Trophoblast cell (in vitro differentiated cells and primary cell): ENCODE measurements around the gene SUN3.

Experiments
- DNase-seq, 2 donors: peaks; one replicate each; pipeline ENCODE4 v3.0.0-alpha.2; 2016
- H2AFZ ChIP-seq: 2 replicates; pipeline ENCODE4 v1.6.1; 2013; ENCODE audit warnings: low read length, moderate library complexity, mild to moderate bottlenecking; ENCODE audit not compliant: insufficient read depth, poor library complexity
- H2AK5ac ChIP-seq: 2 replicates; pipeline ENCODE4 v1.6.1; 2013; ENCODE audit warnings: mild to moderate bottlenecking, low read length
- H2BK120ac ChIP-seq: 2 replicates; pipeline ENCODE4 v1.6.1; 2013; ENCODE audit warnings: low read length, mild to moderate bottlenecking, moderate library complexity; ENCODE audit not compliant: insufficient read depth, poor library complexity
- H2BK12ac ChIP-seq: 2 replicates; pipeline ENCODE4 v1.6.1; 2013; ENCODE audit warnings: mild to moderate bottlenecking, low read length, moderate library complexity
- H2BK5ac ChIP-seq: 2 replicates; pipeline ENCODE4 v1.6.1; 2013; ENCODE audit warnings: low read length, low read depth, moderate library complexity, mild to moderate bottlenecking; ENCODE audit not compliant: poor library complexity
- H3K14ac ChIP-seq: 2 replicates; pipeline ENCODE4 v1.6.1; 2013; ENCODE audit warnings: mild to moderate bottlenecking, low read length
- H3K18ac ChIP-seq: 2 replicates; pipeline ENCODE4 v1.6.1; 2013; ENCODE audit warnings: mild to moderate bottlenecking, low read length
- H3K23ac ChIP-seq: 2 replicates; pipeline ENCODE4 v1.6.1; 2013; ENCODE audit warnings: low read length
- H3K27ac ChIP-seq: 2 replicates; pipeline ENCODE4 v1.5.1; 2013; ENCODE audit warnings: low read depth, mild to moderate bottlenecking, inconsistent platforms, low read length, moderate library complexity
- H3K27me3 ChIP-seq: 2 replicates; pipeline ENCODE4 v1.6.1; 2013; ENCODE audit warnings: inconsistent platforms, mild to moderate bottlenecking, low read length, moderate library complexity; ENCODE audit not compliant: insufficient read depth
- H3K36me3 ChIP-seq, 2 experiments: 1 replicate in 1 of 2; 2 replicates in 1 of 2; pipeline ENCODE4 v1.6.1; 2013; ENCODE audit warnings: low read length in 2 of 2, mild to moderate bottlenecking in 2 of 2, moderate library complexity in 1 of 2; ENCODE audit not compliant: insufficient read depth in 2 of 2, control insufficient read depth in 1 of 2
- H3K4ac ChIP-seq: 2 replicates; pipeline ENCODE4 v1.6.1; 2013; ENCODE audit warnings: low read depth, mild to moderate bottlenecking, low read length, moderate library complexity
- H3K4me1 ChIP-seq, 2 experiments: 1 replicate in 1 of 2; 2 replicates in 1 of 2; pipeline ENCODE4 v1.6.1; 2013; ENCODE audit warnings: low read length in 2 of 2, mild to moderate bottlenecking in 2 of 2, moderate library complexity in 1 of 2; ENCODE audit not compliant: insufficient read depth in 2 of 2, control insufficient read depth in 1 of 2
- H3K4me2 ChIP-seq: 2 replicates; pipeline ENCODE4 v1.6.1; 2013; ENCODE audit warnings: inconsistent platforms, mild to moderate bottlenecking, low read length, moderate library complexity
- H3K4me3 ChIP-seq: 2 replicates; pipeline ENCODE4 v1.5.1; 2013; ENCODE audit warnings: mild to moderate bottlenecking, low read depth, low read length, inconsistent platforms
- H3K79me1 ChIP-seq: one replicate; pipeline ENCODE4 v1.6.1; 2013; ENCODE audit warnings: low read length
- H3K79me2 ChIP-seq: 2 replicates; pipeline ENCODE4 v1.6.1; 2013; ENCODE audit warnings: low read length, mild to moderate bottlenecking; ENCODE audit not compliant: control insufficient read depth, insufficient read depth, poor library complexity
- H3K9ac ChIP-seq: 2 replicates; pipeline ENCODE4 v1.6.1; 2013; ENCODE audit warnings: mild to moderate bottlenecking, low read length
- H3K9me3 ChIP-seq: 2 replicates; pipeline ENCODE4 v1.6.1; 2013; ENCODE audit warnings: low read depth, mild to moderate bottlenecking, control low read depth, inconsistent platforms, low read length; ENCODE audit not compliant: insufficient read depth
- H4K12ac ChIP-seq: 2 replicates; pipeline ENCODE4 v1.6.1; 2013; ENCODE audit warnings: low read depth, mild to moderate bottlenecking, low read length, moderate library complexity
- H4K8ac ChIP-seq: 2 replicates; pipeline ENCODE4 v1.6.1; 2013; ENCODE audit warnings: low read depth, mild to moderate bottlenecking, low read length, moderate library complexity
- H4K91ac ChIP-seq: one replicate; pipeline ENCODE4 v1.6.1; 2013; ENCODE audit warnings: low read depth, mild to moderate bottlenecking, low read length, moderate library complexity
- WGBS: extraction: QIAGEN DNeasy Blood & Tissue Kit; methylation state at CpG from one replicate; pipeline ENCODE4 v1.1.7; 2013; ENCODE audit warnings: missing lambda C conversion rate; ENCODE audit not compliant: insufficient read length, insufficient coverage; ENCODE audit errors: extremely low coverage; 5-methylcytosine and 5-hydroxymethylcytosine counted together

SUN3 gene

DNA sequence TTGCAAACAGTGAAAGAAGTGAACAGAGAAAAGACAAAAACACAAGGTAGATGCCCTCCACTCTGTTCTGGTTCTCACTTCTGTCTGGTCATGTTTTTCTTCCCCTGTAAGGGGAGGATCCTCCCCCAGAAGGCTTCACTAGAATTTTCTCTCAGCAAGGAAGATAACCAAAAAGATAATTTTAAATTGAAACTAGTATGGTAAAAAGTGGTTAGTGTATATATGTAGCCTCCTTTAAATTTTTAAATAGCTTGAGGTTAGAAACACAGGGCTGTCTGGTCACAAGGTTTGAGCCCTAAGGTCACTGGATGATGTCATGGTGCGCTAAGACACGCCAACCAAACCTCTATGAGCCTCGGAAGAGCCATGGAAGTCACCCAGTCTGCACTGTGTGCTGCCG is 75.1 kb downstream of the SUN3 start:
- no peak overlapping the region for H4K91ac ChIP-seq
- no peak overlapping the region for H3K4me3 ChIP-seq
- peaks cover 0 to under 1% of the 10 kb centered on the region in 2 experiments for H3K4me1 ChIP-seq
- no peaks in the 10 kb centered on the region for H3K9me3 ChIP-seq
- H3K23ac ChIP-seq: no peak overlapping the region
- no peak overlapping the region for H4K12ac ChIP-seq
- no peak overlapping the region for H3K27ac ChIP-seq
- H2BK5ac ChIP-seq: no peak overlapping the region
- no peak overlapping the region for H2AFZ ChIP-seq
- H3K14ac ChIP-seq: no peak overlapping the region
- no CpG with 5 or more reads among the region's 4 CpGs for WGBS
- no peak overlapping the region for H3K18ac ChIP-seq
- no peaks in the 10 kb centered on the region for H3K79me2 ChIP-seq
- H3K36me3 ChIP-seq: peaks cover 0 to 15% of the 10 kb centered on the region in 2 experiments
- no peak overlapping the region for H2BK12ac ChIP-seq
- H3K27me3 ChIP-seq: no peaks in the 10 kb centered on the region
- H3K4me2 ChIP-seq: no peak overlapping the region
- H4K8ac ChIP-seq: no peak overlapping the region
- no peak overlapping the region for H2BK120ac ChIP-seq
- H3K4ac ChIP-seq: no peak overlapping the region
- H3K79me1 ChIP-seq: no peaks in the 10 kb centered on the region
- no peak for DNase-seq
- H2AK5ac ChIP-seq: no peak overlapping the region
- no peak overlapping the region for H3K9ac ChIP-seq

DNA sequence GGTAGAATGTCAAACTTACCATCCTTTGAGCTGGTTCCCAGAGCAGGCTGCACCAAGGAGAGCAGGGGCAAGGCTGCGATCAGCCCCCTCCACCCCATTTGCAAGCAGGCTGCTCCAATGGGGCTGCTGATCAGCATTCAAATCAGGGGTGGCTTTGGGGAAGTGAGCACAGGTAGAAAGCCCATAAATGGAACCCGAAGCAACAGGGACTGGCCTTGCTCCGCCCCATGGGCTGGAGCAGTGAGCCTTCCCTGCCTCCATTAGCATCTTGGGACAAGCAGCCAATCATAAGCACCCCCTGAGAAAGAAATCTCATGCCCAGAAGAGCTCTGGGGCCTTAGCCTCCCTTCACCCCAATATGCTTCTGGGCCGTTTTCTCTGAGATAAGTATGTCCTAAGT is 76.7 kb downstream of the SUN3 start:
- Histone ChIP-seq H3K4me3 (no peak overlapping the region), H3K9me3 (no peaks in the 10 kb centered on the region), H4K12ac (no peak overlapping the region), H4K8ac (no peak overlapping the region), H3K23ac (no peak overlapping the region), H3K36me3 (peaks cover 0 to 15% of the 10 kb centered on the region in 2 experiments), H2BK12ac (no peak overlapping the region), H2BK5ac (no peak overlapping the region), H3K79me1 (no peaks in the 10 kb centered on the region), H3K14ac (no peak overlapping the region), H3K4me1 (peaks cover 0 to 8% of the 10 kb centered on the region in 2 experiments), H3K4ac (no peak overlapping the region), H3K9ac (no peak overlapping the region), H2AK5ac (no peak overlapping the region), H3K27ac (no peak overlapping the region), H3K79me2 (no peaks in the 10 kb centered on the region), H3K4me2 (no peak overlapping the region), H4K91ac (no peak overlapping the region), H3K27me3 (no peaks in the 10 kb centered on the region), H2BK120ac (no peak overlapping the region), H3K18ac (no peak overlapping the region), H2AFZ (no peak overlapping the region)
- DNase-seq: no peak
- WGBS: no CpG with 5 or more reads among the region's 4 CpGs

DNA sequence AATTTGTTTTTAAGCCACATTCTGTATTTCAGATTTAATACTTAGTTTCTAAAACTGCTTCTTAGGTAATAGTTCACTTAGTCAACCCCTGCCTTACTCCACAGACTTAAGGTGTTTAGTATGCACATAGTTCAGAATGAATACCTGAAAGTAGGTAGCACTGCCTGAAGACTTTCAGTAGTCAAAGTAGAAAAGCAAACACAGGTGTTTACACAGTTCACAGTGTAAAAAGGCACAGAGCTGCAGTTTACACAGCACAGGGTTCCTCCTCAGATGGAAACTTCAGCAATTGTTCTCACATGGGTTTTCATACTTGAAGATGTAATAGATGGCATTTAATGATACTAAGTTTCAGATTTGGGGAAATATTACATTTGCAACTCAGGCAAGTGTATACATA is 77.5 kb downstream of the SUN3 start:
- Histone ChIP-seq H2AFZ (no peak overlapping the region), H3K79me1 (no peaks in the 10 kb centered on the region), H3K4me1 (peaks cover 0 to 8% of the 10 kb centered on the region in 2 experiments), H4K8ac (no peak overlapping the region), H3K14ac (no peak overlapping the region), H2AK5ac (no peak overlapping the region), H3K79me2 (no peaks in the 10 kb centered on the region), H3K4me3 (no peak overlapping the region), H4K12ac (no peak overlapping the region), H2BK120ac (no peak overlapping the region), H3K23ac (no peak overlapping the region), H3K27me3 (no peaks in the 10 kb centered on the region), H3K4ac (no peak overlapping the region), H2BK12ac (no peak overlapping the region), H2BK5ac (no peak overlapping the region), H3K4me2 (no peak overlapping the region), H3K27ac (no peak overlapping the region), H4K91ac (no peak overlapping the region), H3K18ac (no peak overlapping the region), H3K9me3 (peaks cover 1% of the 10 kb centered on the region), H3K36me3 (peaks cover 0 to 15% of the 10 kb centered on the region in 2 experiments), H3K9ac (no peak overlapping the region)
- no peak for DNase-seq

DNA sequence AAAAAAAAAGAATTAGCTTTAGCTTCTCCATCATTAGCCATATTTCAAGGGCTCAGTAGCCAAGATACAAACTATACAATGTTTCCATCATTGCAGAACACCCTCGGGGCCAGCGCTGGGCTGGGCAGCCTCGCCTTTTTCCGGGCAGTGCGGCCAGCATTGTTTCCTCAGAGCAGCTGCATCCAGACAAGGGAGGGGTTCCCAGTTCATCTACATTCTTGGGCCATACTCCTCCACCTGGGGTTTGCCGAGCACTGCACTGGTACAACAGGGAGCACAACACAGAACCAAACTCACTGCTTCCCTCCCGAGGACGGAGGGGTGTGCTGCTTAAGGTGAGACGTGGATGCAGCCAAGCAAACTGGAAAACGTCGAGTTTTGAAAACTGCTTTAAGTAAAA is 78.2 kb downstream of the SUN3 start:
- Histone ChIP-seq H4K8ac (no peak overlapping the region), H3K14ac (no peak overlapping the region), H2BK5ac (no peak overlapping the region), H3K27me3 (no peaks in the 10 kb centered on the region), H3K4me3 (no peak overlapping the region), H2AK5ac (no peak overlapping the region), H2AFZ (no peak overlapping the region), H3K4me1 (peaks cover 0 to 8% of the 10 kb centered on the region in 2 experiments), H3K23ac (no peak overlapping the region), H3K27ac (no peak overlapping the region), H3K4me2 (no peak overlapping the region), H3K36me3 (peaks cover 0 to 10% of the 10 kb centered on the region in 2 experiments), H3K79me2 (no peaks in the 10 kb centered on the region), H3K4ac (no peak overlapping the region), H4K12ac (no peak overlapping the region), H2BK12ac (no peak overlapping the region), H3K79me1 (no peaks in the 10 kb centered on the region), H2BK120ac (no peak overlapping the region), H4K91ac (no peak overlapping the region), H3K9me3 (peaks cover 3% of the 10 kb centered on the region), H3K18ac (no peak overlapping the region), H3K9ac (no peak overlapping the region)
- WGBS: no CpG with 5 or more reads among the region's 11 CpGs
- peak; percentile 48 to 58 for DNase-seq
